Stimulated activated CD4-positive, alpha-beta T cell treated with anti-CD3 and anti-CD28 coated beads, Interleukin-4, amount 100 ng/mL, for 4 hours (primary cell): Measurements from ENCODE around the gene BABAM1.
"Not testable (repeated sequence)": the region's sequence is repeated elsewhere in the genome, so short reads cannot be mapped to it uniquely, and the experiment has no call there.

Source experiments
- DNase-seq, 2 experiments: peaks; one replicate each; pipeline ENCODE4 v3.0.0-alpha.2; 2020

Gene BABAM1

GRCh38 chr19:17275441-17276175, 8.4 kb downstream of the BABAM1 start:
- DNase-seq, result no peak

GRCh38 chr19:17279436-17279835, 12.2 kb downstream of the BABAM1 start:
- no peak for DNase-seq

DNA sequence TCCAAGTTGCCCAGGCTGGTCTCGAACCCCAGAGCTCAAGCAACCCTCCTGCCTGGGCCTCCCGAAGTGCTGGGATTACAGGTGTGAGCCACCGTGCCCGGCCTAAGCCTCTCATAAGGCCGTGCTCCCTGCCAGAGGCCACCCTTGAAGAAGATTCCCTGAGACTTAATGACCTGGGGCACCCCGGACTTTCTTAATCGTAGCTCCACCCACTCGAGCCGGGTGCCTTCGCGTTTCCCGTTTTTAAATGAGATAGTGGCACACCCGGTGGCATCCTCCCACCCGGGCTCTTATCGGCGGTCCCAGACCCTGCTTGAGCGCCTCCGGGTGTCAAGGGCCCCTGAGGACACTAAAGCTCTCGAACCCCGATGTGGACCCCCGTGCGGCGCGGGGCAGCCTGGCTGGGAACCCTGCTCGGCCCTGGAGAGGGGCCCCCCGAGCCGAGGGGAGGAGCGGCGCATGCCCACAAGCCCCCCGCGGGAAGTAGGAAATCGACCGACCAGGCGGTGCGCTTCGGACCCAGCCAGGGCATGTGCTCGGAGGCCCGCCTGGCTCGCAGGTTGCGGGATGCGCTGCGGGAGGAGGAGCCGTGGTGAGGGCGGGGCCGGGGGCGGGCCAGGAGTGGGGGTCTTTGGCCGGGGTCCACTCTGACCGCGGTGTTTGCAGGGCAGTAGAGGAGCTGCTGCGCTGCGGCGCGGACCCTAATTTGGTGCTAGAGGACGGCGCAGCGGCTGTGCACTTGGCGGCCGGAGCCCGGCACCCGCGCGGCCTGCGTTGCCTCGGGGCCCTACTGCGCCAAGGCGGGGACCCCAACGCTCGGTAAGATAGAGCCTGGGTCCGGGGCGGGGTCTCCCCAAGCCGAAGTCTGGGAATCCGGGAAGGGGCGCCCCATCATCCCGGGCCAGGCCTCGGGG, 14.4 kb downstream of the BABAM1 start, which contains the start of gene ANKLE1:
Gene ANKLE1, plus strand, starts transcription at position 511 of the 914 bp plus-strand sequence. Its CDS starts 20 bp downstream, at position 531.
- DNase-seq, result peak in 1 of 2 experiments; percentile 48

- peak; percentile 69 to 79 for DNase-seq
These were observed 15.4 kb downstream of the BABAM1 start for GRCh38 chr19:17282488-17283125.

DNA sequence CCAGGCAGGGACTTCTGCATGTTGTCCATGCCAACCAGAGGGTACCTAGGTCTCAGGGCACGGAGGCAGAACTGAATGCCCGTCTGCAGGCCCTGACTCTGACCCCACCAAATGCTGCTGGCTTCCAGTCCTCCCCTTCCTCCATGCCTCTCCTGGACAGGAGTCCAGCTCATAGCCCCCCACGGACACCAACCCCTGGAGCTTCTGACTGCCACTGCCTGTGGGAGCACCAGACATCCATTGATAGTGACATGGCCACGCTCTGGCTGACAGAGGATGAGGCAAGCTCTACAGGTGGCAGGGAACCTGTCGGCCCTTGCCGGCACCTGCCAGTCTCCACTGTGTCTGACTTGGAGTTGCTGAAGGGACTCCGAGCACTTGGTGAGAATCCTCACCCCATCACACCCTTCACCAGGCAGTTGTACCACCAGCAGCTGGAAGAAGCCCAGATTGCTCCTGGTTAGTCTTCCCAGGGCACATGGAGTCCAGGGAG, 16.3 kb downstream of the BABAM1 start:
- no peak for DNase-seq

DNA sequence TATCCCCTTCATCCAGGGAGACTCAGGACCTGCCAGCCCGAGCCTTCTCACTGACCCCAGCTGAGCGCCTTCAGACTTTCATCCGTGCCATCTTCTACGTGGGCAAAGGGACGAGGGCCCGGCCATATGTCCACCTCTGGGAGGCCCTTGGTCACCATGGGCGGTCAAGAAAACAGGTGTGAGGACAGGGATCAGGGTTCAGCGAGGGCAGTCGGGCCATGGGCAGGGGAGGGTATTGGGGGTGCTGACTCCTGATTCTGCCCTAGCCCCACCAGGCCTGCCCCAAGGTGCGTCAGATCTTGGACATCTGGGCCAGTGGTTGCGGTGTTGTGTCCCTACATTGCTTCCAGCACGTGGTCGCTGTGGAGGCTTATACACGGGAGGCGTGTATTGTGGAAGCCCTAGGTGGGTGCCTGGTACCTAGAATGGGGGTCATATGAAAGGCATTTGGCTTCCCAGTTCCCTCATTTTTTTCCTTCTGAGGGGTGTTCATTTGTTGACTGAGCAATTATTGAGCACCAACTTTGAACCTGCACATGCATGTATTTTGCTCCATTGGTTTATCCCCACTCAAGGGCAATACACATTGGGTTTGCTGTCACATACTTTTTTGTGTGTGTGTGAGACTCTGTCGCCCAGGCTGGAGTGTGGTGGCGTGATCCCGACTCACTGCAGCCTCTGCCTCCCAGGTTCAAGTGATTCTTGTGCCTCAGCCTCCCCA, 18.3 kb downstream of the BABAM1 start:
- no peak for DNase-seq

GRCh38 chr19:17286263-17286662, 19.0 kb downstream of the BABAM1 start:
- no peak for DNase-seq

- DNase-seq, result no peak
These were observed 19.5 kb downstream of the BABAM1 start for GRCh38 chr19:17286752-17287151.

DNA sequence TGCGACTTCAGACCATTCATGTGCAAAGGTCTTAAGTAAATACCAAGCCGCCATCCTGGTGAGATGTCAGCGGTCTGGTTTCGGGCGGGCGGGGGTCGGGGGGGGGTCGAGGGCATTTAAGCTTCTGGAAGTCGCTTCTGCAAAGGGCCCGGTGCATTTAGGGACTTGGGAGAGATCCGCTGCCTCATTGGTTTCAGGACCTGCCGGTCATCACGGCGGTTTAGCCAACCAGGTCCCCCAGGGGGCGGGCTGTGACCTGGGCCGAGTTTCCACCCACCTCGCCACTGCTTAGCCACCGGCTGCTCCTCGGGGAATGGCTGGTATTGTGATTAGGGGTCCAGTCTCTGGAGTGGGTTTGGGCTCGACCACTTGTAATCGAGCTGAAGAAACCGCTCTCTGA, 22.2 kb downstream of the BABAM1 start:
- peak in 1 of 2 experiments; percentile 44 for DNase-seq

GRCh38 chr19:17292301-17293074, 25.2 kb downstream of the BABAM1 start:
- DNase-seq, result peak; percentile 75 to 82

DNA sequence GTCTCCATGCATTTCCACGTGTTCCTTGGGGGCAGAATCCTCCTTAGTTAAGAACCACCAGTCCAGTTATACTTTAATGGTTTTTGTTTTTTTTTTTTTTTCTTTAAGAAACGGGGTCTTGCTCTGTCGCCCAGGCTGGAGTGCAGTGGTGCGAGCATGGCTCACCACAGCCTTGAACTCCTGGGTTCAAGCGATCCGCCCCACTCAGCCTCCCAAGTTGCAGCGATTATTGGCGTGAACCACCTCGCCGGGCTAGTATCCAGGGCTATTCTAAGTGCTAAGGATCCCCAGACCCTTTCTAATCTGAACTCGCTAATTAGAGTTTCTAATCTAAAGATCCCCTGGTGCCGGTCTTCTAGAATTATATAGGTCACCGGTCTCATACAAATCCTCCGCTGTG, 26.4 kb downstream of the BABAM1 start:
- no peak for DNase-seq

- peak; percentile 21 to 44 for DNase-seq
These were observed 27.0 kb downstream of the BABAM1 start for GRCh38 chr19:17294051-17294891.

DNA sequence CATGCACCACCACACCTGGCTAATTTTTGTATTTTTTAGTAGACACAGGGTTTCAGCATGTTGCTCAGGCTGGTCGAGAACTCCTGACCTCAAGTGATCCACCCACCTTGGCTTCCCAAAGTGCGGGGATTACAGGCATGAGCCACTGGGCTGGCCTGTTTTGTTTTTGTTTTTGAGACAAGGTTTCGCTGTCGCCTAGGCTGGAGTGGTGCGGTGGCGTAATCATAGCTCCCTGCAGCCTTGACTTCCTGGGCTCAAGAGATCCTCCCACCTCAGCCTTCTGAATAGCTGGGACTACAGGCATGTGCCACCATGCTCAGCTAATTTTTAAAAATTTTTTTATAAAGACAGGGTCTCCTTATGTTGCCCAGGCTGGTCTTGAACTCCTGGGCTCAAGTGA, 28.3 kb downstream of the BABAM1 start:
- not testable (repeated sequence) for DNase-seq

- DNase-seq, result no peak
These were observed 29.0 kb downstream of the BABAM1 start for GRCh38 chr19:17296273-17296672.

- DNase-seq, result no peak
These were observed 29.7 kb downstream of the BABAM1 start for GRCh38 chr19:17296976-17297375.

GRCh38 chr19:17300992-17301619, 33.9 kb downstream of the BABAM1 start:
- DNase-seq, result no peak

- DNase-seq, result peak in 1 of 2 experiments; percentile 34
These were observed 35.3 kb downstream of the BABAM1 start for GRCh38 chr19:17302391-17303166.

DNA sequence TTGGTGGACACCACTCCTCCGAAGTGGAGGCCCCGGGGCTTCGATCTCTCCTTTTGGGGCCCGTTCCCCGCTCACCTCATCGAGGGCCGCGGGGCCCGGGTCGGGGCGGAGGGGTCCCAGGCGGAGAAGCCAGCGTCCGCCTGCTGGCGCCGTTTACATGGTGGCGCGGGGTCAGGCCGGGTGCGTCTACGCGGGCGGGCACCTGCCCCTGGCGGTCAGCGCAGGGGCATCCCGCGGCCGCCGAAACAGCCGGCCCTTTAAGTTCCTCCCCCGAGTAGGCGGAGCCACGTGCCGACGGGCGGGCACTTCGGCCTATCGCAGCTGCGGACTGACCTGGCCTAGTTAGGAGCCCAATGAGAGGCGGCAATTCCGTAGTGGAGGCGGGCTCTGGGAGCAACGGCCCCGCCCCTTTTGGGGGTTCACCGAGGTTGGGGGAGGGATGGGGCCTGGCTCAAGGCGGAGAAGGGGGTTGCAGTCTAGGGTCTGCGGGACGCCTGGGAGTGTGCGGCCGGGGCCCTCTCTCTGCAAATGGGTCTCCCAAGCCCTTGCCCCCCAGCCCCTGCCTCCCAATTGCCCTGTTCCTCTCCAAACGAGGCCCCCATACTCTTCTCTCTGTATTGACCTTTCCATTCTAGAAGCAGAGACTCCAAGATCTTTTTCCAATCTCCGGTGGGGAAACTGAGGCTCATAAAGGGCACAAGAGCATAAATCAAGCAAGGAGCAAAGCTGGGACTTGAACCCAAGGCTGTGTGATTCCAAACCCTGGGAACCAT, 36.1 kb downstream of the BABAM1 start, which contains the start of gene ABHD8:
Gene ABHD8, minus strand, starts transcription at position 259 of the 773 bp plus-strand sequence. CDS start 1,809 bp downstream, outside the sequence.
- peak; percentile 89 to 91 for DNase-seq
